Nephron (organoid): ENCODE data around the gene CDC20.

Source experiments
- H3K27ac Mint-ChIP-seq, 3 experiments: 2 replicates each; pipeline ENCODE4 v1.8.0; 2020; ENCODE audit warnings: mixed read lengths in 3 of 3, mild to moderate bottlenecking in 2 of 3, moderate library complexity in 1 of 3
- H3K27me3 Mint-ChIP-seq: 2 replicates; pipeline ENCODE4 v1.8.0; 2021; ENCODE audit warnings: low read depth, mild to moderate bottlenecking, moderate library complexity, mixed read lengths
- H3K36me3 Mint-ChIP-seq: 2 replicates; pipeline ENCODE4 v1.8.0; 2020; ENCODE audit warnings: low read depth, mixed read lengths
- H3K4me1 Mint-ChIP-seq: 2 replicates; pipeline ENCODE4 v1.8.0; 2020; ENCODE audit warnings: mixed read lengths
- H3K4me3 Mint-ChIP-seq, 3 experiments: 2 replicates each; pipeline ENCODE4 v1.8.0; 2020; ENCODE audit warnings: mild to moderate bottlenecking in 3 of 3, mixed read lengths in 3 of 3, moderate library complexity in 2 of 3
- H3K9me3 Mint-ChIP-seq: 2 replicates; pipeline ENCODE4 v1.8.0; 2020; ENCODE audit warnings: mixed read lengths
- CTCF ChIP-seq, 3 experiments: fragments of 200-600 bp; sonication (generic); IDR thresholded peaks; one replicate each; pipeline ENCODE4 v1.5.0; 2021; ENCODE audit warnings: antibody characterized with exemption in 3 of 3; ENCODE audit not compliant: unreplicated experiment in 3 of 3

The CDC20 gene

GRCh38 chr1:43313771-43314170 lies 45.0 kb upstream of the CDC20 start:
- Mint-ChIP-seq H3K27ac (no peak overlapping the region), H3K36me3 (no peaks in the 10 kb centered on the region), H3K4me3 (no peak overlapping the region), H3K27me3 (peaks cover 10% of the 10 kb centered on the region), H3K4me1 (no peaks in the 10 kb centered on the region), H3K9me3 (no peaks in the 10 kb centered on the region)
- no peak for TF ChIP-seq CTCF (IDR thresholded peaks at IDR 0.05; ENCODE audit: unreplicated experiment in 3 of 3)

DNA sequence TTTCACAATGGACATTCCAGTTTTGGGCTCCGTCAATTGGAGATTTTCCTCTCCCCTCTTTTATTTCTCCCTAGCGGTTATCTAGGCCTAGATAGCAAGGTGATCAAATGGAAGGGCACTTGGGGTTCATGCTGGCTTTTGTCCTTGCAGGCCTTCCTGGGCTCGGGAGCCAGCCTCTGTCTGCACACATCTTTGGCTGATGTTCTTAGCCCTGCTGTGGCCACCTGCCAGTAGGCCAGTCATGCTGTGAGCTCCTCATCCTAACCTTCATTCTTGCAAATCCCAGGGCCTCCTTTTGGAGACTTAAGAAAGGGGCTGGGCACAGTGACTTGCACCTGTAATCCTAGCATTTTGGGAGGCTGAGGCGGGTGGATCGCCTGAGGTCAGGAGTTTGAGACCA lies 44.5 kb upstream of the CDC20 start:
- Mint-ChIP-seq H3K9me3 (no peaks in the 10 kb centered on the region), H3K27me3 (peaks cover 10% of the 10 kb centered on the region), H3K27ac (no peak overlapping the region), H3K4me3 (no peak overlapping the region), H3K4me1 (no peaks in the 10 kb centered on the region), H3K36me3 (no peaks in the 10 kb centered on the region)
- TF ChIP-seq CTCF (IDR thresholded peaks at IDR 0.05; ENCODE audit: unreplicated experiment in 3 of 3) = no peak

GRCh38 chr1:43315481-43315880 lies 43.3 kb upstream of the CDC20 start:
- no peaks in the 10 kb centered on the region for H3K9me3 Mint-ChIP-seq
- no peaks in the 10 kb centered on the region for H3K4me1 Mint-ChIP-seq
- peaks cover 10% of the 10 kb centered on the region for H3K27me3 Mint-ChIP-seq
- H3K4me3 Mint-ChIP-seq = no peak overlapping the region
- TF ChIP-seq CTCF (IDR thresholded peaks at IDR 0.05; ENCODE audit: unreplicated experiment in 3 of 3) = no peak
- H3K36me3 Mint-ChIP-seq = no peaks in the 10 kb centered on the region
- H3K27ac Mint-ChIP-seq = no peak overlapping the region

DNA sequence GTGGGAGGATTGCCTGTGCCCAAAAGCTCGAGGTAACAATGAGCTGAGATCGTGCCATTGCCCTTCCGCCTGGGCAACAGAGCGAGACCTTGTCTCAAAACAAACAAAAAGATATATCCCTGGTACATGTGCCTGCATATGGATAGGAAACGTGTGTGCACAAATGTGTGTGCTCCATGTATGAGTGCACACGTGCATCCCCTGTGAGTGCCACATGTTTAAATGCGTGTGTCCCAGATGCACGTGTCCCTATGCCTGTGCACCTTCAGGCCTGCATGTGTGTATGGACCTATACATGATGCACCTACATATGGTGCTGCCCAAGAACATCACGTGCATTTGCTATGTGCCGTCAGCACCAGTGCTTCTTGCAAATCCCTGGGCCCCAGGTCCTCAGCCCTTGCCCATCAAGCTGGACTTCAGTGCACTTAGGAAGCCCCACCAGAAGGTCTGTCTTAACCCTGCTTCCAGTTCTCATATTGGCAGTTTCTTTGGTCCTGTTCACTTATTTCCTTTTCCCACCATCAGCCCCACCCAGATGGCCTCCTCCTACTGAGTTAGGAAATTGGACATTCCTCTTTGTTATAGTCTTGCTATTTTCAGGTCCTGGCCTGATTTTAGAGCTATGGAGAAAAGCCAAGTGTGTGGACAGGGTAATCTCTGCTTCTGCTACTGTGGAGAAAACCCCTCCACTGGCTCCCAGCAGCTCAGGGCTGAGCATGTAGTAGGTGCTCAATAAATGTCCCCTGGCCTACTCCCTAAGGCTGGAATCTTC lies 42.6 kb upstream of the CDC20 start:
- Mint-ChIP-seq H3K4me1 (no peaks in the 10 kb centered on the region), H3K27me3 (peaks cover 10% of the 10 kb centered on the region), H3K36me3 (no peaks in the 10 kb centered on the region), H3K9me3 (no peaks in the 10 kb centered on the region), H3K27ac (no peak overlapping the region), H3K4me3 (no peak overlapping the region)
- TF ChIP-seq CTCF (IDR thresholded peaks at IDR 0.05; ENCODE audit: unreplicated experiment in 3 of 3) = no peak

- Mint-ChIP-seq H3K27me3 (peaks cover 13% of the 10 kb centered on the region), H3K9me3 (no peaks in the 10 kb centered on the region), H3K27ac (no peak overlapping the region), H3K36me3 (no peaks in the 10 kb centered on the region), H3K4me3 (no peak overlapping the region), H3K4me1 (no peaks in the 10 kb centered on the region)
- TF ChIP-seq CTCF (IDR thresholded peaks at IDR 0.05; ENCODE audit: unreplicated experiment in 3 of 3) = no peak
These were observed 41.9 kb upstream of the CDC20 start for GRCh38 chr1:43316738-43317520.
